Ectodermal cell (in vitro differentiated cells): ENCODE data around the gene UBTF.
A peak's percentile ranks its signal among the peaks of the same experiment; 100 is the strongest.

Source experiments
- H3K27ac ChIP-seq: 2 replicates; pipeline ENCODE4 v1.7.0; 2013; ENCODE audit warnings: mild to moderate bottlenecking, low read depth, low read length; ENCODE audit not compliant: insufficient read depth, poor library complexity, severe bottlenecking
- H3K27me3 ChIP-seq: 2 replicates; pipeline ENCODE4 v1.7.0; 2013; ENCODE audit warnings: mild to moderate bottlenecking, low read length; ENCODE audit not compliant: insufficient read depth, control insufficient read depth, poor library complexity, severe bottlenecking
- H3K36me3 ChIP-seq: one replicate; pipeline ENCODE4 v1.7.0; 2013; ENCODE audit warnings: low read length; ENCODE audit not compliant: control insufficient read depth, insufficient read depth
- H3K4me1 ChIP-seq: one replicate; pipeline ENCODE4 v1.7.0; 2013; ENCODE audit warnings: low read length; ENCODE audit not compliant: control insufficient read depth, insufficient read depth
- H3K4me3 ChIP-seq: 2 replicates; pipeline ENCODE4 v1.7.0; 2013; ENCODE audit warnings: low read depth, low read length, control low read depth; ENCODE audit not compliant: insufficient read depth
- H3K9me3 ChIP-seq: 2 replicates; pipeline ENCODE4 v1.7.0; 2013; ENCODE audit warnings: mild to moderate bottlenecking, low read length, moderate library complexity; ENCODE audit not compliant: control insufficient read depth
- WGBS, 2 experiments: methylation state at CpG; one replicate each; pipeline ENCODE4 v1.1.7; 2013; ENCODE audit warnings: missing lambda C conversion rate in 2 of 2; 5-methylcytosine and 5-hydroxymethylcytosine counted together

The UBTF gene

DNA sequence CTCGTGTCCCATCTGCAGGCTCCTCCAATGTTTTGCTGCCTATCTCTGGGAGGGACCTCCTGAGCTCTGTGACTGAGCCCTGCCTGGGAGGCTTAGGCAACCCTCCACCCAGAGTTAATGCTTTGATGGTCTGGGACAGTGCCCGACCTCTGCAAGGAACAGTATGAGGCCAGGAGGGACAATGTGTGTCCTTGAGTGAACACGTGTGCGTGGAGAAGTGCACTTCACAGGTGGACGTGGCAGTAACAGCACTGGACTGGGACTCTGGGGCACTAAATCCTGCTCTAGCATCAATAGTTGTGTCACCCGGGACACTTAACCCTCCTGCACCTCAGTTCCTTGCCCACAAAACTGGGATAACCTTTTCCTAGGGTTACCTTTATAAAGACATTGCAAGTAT lies 4.6 kb downstream of the UBTF start:
- WGBS, 2 experiments: 94 to 96% methylated on average over 6 of the region's 6 CpGs
- Histone ChIP-seq H3K27me3 (no peaks in the 10 kb centered on the region), H3K9me3 (no peaks in the 10 kb centered on the region), H3K4me3 (no peak overlapping the region), H3K36me3 (peaks cover 29% of the 10 kb centered on the region), H3K27ac (no peak overlapping the region), H3K4me1 (peaks cover 21% of the 10 kb centered on the region)

DNA sequence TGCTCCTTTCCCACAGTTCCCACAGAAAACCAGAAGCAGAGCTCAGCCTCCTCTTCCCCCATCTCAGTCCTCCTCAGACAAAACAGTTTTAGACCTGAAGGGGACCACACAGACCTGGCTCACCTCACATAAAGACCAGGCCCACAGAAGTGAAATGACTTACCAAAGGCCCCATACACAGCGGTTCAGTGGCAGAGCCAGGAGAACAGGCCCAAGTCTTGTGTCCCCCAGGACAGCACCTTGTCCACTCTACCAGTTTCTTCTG lies 5.3 kb downstream of the UBTF start:
- no peak overlapping the region for H3K27ac ChIP-seq
- no peaks in the 10 kb centered on the region for H3K9me3 ChIP-seq
- peaks cover 36% of the 10 kb centered on the region for H3K36me3 ChIP-seq
- H3K27me3 ChIP-seq: no peaks in the 10 kb centered on the region
- 92 to 100% methylated on average over 1 of the region's 1 CpG for WGBS, 2 experiments
- no peak overlapping the region for H3K4me3 ChIP-seq
- H3K4me1 ChIP-seq: peaks cover 21% of the 10 kb centered on the region

DNA sequence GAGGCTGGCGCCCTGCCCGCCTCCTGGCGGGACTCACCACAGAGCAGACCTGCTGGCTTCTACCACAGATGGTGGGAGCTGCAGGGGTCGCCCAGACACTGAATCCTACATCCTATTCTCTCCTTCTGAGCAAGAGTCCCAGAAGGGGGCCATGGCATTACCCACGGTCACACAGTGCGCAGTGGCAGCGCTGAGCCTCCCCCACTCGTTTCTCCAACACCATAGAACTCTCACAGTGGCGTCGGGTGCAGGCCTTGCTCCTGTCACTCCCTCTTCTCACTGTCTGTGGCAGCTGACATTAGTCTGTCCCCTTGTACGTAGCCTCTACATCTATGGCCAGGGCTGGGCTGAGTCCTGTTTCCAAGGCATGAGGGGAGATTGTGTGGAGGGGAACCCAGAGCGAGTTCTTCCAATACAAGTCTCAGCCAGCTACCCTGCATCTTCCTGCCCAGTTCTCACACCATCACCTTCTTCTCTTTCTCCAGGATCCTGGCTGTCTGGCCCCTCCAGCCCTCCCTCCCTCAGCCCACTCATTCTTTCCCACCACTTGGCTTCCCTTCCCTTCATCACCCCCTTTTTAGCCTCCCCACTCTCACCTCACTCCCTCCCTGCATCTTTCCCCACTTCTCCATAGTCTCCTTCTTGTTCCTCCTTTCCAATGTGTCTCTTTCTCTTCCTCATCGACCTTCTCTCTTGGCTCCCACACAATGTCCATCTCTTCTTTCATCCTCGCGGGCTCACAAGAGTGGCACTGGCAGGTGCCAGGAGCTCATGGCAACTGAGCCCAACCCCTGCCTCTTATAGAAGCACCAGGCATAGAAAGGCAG lies 5.9 kb downstream of the UBTF start:
- peaks cover 41% of the 10 kb centered on the region for H3K36me3 ChIP-seq
- H3K27me3 ChIP-seq: no peaks in the 10 kb centered on the region
- peaks cover 21% of the 10 kb centered on the region for H3K4me1 ChIP-seq
- 92 to 94% methylated on average over 15 of the region's 15 CpGs for WGBS, 2 experiments
- H3K4me3 ChIP-seq: no peak overlapping the region
- no peaks in the 10 kb centered on the region for H3K9me3 ChIP-seq
- H3K27ac ChIP-seq: no peak overlapping the region

DNA sequence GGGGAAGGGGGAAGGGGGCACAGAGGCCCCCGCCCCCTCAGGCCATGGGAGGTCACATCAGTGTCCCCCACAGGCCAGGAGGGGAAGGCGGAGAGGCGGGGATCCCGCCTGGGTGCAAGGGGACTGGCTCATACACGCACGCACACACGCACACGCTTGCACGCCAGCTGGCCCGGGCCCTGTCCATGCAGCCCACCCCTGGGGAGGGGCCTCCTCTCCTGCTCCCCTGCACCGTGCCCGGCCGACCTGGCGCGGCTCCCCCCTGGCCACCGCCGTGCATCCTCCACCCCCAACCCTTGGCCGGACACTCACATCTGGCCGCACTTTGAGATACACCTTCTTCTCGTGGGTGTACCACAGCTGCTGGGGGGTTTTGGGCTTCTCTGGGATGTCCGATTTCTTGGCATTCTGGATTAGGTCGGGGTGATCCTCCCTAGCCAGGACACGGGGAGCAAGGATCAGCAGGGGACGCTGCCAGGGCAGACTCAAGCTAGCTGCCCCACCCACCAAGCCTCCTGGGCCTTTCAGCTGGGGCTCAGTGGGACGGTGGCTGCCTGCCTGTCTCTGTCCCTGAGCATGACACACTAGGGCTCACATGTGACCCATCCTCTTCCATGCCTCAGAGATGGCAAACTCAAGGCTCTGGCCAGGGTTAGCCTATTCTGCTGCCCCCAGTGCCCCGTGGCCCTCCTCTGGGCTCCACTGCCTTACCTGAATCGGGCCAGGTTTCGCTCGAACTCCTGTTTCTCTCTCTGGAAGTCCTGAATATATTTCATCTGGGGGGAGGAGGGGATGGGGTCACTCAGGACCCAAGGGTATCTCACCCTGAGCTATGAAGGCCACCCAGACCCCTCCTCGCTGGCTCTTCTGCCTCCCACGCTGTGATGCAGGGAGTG lies 6.7 kb downstream of the UBTF start:
- Histone ChIP-seq H3K27ac (no peak overlapping the region), H3K9me3 (no peaks in the 10 kb centered on the region), H3K36me3 (peaks cover 48% of the 10 kb centered on the region), H3K4me1 (peaks cover 16% of the 10 kb centered on the region), H3K4me3 (no peak overlapping the region), H3K27me3 (no peaks in the 10 kb centered on the region)
- WGBS, 2 experiments: 92 to 93% methylated on average over 31 of the region's 31 CpGs

DNA sequence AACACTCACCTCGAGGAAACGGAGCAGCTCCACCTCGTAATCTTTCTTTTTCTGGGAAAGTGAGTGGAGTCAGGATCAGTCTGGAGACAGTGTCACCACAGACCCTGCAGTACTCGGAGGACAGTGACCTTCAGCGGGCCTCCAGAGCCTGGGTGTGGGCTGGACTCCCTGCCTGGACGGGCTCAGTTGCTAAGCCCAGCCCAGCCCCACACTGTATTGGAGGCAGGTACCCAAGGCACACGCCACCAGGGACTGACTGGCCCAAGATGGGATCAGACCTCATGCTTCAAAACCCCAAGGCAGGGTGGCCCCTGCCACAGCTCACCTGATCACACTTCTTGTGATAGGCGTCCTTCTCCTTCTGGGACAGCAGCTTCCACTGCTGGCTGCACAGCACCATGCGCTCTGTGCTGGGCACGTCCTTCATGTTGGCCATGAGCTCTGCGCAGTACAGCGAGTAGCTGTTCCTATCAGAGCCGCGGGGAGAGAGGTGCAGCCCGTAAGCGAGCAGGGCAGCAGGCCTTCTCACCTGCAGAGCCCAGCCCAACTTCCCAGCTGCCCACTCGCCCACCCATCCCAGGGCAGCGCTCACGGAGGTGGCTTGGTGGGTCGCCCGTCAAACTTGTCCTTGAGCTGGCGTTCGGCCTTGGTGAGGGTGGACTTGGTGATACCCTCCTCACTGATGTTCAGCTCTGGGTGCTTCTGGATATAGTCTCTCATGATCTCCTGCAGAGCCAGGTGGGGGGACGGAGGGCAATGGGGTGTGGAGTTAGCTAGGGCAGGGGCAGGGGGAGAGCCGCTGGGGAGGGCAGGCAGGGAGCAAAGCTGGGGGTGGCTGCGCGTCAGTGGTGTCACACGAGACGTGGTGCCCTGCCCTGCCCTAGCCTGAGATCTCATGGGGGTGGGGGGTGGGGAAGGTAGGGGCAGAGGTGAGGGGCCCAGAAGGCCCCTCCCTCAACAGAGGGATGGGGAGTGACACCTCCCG lies 7.9 kb downstream of the UBTF start:
- Histone ChIP-seq H3K27me3 (no peaks in the 10 kb centered on the region), H3K36me3 (peaks cover 46% of the 10 kb centered on the region), H3K4me1 (peaks cover 7% of the 10 kb centered on the region), H3K9me3 (no peaks in the 10 kb centered on the region), H3K27ac (no peak overlapping the region), H3K4me3 (no peak overlapping the region)
- WGBS, 2 experiments: 93 to 95% methylated on average over 30 of the region's 30 CpGs

DNA sequence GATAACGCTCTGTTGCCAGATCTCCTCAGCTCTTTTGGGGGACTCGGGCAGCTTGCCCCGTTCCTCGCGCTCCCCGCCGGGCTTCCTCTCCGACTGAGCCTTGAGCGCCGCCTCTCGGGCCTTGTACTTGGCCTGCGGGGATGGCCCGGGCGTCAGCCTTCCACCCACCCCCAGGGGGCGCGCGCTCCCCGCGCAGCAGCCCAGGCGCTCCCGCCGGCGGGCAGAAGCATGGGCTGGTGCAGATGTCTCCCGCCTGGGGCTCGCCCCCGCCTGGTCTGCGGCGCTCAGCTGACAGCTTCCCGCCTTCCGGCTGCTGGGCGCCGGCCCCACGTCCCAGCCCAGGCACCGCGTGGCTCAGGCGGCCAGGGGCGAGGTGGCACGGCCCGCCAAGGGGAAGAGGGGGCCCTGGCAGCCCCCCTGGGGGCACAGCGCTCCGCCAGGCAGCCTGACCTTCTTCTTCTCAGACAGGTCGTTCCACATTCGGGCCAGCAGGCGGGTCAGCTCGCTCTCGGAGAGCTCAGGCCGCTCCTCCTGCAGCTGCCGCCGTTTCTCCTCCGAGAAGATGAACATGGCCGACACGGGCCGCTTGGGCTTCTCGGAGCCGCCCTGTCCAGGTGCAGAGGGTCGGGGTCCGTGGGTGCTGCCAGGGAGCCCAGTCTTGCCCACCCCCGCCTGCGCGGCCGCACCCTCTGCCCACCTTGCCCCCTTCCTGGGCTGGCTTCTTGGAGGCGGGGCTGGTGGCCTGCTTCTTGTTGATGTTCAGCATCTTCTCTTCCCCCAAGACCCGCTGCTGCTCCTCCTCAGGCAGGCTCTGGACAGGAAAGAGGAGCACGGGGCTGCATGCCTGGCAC lies 8.9 kb downstream of the UBTF start:
- 43 to 46% methylated on average over 64 of the region's 64 CpGs for WGBS, 2 experiments
- Histone ChIP-seq H3K27me3 (no peaks in the 10 kb centered on the region), H3K27ac (peak overlapping the region; percentile 50), H3K4me1 (peaks cover 7% of the 10 kb centered on the region), H3K4me3 (no peak overlapping the region), H3K9me3 (no peaks in the 10 kb centered on the region), H3K36me3 (peaks cover 36% of the 10 kb centered on the region)

DNA sequence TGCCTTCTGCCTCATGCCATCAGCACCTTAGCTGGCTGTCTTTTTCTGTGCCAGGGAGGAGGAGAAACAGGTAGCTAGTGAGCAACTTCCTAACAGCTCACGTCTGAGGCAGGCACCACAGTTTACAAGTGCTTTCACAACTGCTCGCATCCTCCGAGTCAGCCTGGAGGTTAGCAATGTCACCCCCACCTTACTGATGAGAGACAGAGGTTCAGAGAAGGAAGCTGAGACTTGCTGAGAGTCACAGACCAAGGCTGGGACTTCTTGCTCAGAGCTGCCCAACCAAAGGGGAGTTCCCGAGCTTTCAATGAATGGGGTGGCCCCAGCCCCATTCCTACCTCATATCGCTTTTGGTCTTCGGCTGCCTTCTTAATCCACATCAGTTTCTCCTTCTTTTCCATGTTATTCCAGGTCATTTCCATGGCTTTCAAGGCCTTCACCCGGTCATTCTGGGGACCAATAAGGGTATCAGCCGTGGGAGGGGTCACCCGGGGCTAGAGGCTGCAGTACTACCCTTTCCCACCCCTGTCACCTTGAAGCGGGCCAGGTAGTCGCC lies 9.6 kb downstream of the UBTF start:
- Histone ChIP-seq H3K27ac (no peak overlapping the region), H3K4me1 (peaks cover 7% of the 10 kb centered on the region), H3K36me3 (peaks cover 29% of the 10 kb centered on the region), H3K27me3 (no peaks in the 10 kb centered on the region), H3K4me3 (no peak overlapping the region), H3K9me3 (no peaks in the 10 kb centered on the region)
- WGBS, 2 experiments: 88% methylated on average over 11 of the region's 11 CpGs

DNA sequence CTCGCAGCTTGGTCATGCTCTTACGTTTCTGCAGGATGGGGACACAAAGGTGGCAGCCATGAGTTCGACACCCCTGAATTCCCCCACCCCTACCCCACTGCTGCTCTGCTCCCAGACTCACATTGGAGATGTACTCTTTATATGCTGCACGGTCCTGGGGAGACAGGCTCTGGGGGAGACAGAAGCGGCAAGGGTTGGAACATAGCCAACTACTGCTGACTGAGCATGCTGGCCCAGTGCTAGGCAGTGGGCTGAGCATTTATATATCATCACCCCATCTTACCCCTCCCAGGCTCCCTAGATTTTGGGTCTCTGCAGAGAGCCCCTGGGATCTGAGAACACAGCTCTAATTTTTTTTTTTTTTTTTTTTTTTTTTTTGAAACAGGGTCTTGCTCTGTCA lies 11.7 kb downstream of the UBTF start:
- 92 to 94% methylated on average over 5 of the region's 5 CpGs for WGBS, 2 experiments
- Histone ChIP-seq H3K4me1 (peaks cover 7% of the 10 kb centered on the region), H3K27ac (no peak overlapping the region), H3K36me3 (peaks cover 24% of the 10 kb centered on the region), H3K27me3 (no peaks in the 10 kb centered on the region), H3K9me3 (no peaks in the 10 kb centered on the region), H3K4me3 (no peak overlapping the region)

DNA sequence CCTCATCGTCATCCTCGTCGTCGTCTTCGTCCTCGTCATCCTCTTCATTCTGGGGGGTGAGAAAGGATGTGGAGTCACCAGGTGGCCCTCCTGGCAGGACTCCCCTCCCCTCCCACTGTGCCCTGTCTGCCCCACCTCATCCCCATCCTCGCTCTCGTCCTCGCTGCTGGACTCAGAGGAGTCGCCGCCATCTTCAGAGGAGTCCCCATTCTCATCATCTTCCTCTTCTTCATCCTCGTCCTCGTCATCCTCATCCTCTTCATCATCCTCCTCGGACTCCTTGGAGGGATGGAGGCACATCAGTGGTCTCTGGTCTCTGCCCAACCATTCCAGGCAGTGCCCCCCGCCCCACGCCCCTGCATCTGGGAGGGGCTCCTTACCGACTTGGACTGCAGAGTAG lies 12.2 kb downstream of the UBTF start:
- Histone ChIP-seq H3K4me1 (peaks cover 7% of the 10 kb centered on the region), H3K27me3 (no peaks in the 10 kb centered on the region), H3K9me3 (no peaks in the 10 kb centered on the region), H3K4me3 (no peak overlapping the region), H3K27ac (no peak overlapping the region), H3K36me3 (peaks cover 24% of the 10 kb centered on the region)
- 92 to 94% methylated on average over 17 of the region's 17 CpGs for WGBS, 2 experiments
